HG03378 (cell line): ENCODE measurements around the gene RNASEH2A.
"Not testable (repeated sequence)": the region's sequence is repeated elsewhere in the genome, so short reads cannot be mapped to it uniquely, and the experiment has no call there.

Source experiments
- ATAC-seq: cut with Tn5 transposase; IDR thresholded peaks from one replicate; pipeline ENCODE4 v1.9.1; 2021; ENCODE audit warnings: mild to moderate bottlenecking, moderate library complexity; ENCODE audit not compliant: unreplicated experiment

RNASEH2A gene

DNA sequence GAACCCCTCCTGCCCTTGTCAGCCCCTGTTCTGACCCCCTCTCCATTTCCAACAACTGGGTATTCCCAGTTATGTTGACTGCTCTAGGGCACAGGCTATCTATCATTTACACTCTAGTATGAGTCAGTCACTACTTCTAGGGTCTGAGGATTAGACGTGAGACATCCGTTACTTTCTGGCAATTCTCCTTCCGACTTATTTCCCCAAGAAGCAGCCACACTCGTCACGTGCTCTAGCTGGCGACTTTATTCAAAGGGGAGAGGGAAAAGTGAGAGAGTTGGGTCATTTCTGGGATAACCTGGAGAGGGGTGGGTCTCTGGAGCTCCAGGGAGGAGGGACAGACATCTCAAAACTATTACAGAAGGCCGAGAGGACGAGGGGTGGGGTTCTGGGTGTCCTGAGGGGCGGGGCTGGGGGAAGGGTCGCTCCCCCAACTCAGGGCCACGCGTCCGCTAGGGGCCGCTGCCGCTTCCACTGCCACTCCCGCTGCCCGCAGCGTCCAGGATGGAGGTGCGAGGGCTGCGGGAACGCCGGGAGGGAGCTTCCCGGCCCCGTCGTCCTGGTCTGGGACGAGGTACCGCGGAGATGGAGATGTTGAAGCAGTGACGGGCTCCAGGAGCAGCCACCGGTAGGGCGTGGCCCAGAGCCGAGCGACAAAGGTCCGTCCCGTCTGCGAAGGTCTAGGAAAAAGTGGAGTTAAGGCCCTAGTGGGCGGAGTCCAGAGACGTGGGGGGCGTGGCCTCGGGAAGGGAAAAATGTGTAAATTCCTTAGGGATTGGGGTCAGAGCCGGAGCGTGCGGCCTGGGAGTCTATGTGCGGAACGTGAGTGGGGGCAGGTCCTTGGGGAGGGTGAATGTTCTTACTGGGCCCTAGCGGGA, 19.1 kb downstream of the RNASEH2A start:
- ATAC-seq = no peak

GRCh38 chr19:12828494-12828893, 22.1 kb downstream of the RNASEH2A start:
- ATAC-seq = no peak

DNA sequence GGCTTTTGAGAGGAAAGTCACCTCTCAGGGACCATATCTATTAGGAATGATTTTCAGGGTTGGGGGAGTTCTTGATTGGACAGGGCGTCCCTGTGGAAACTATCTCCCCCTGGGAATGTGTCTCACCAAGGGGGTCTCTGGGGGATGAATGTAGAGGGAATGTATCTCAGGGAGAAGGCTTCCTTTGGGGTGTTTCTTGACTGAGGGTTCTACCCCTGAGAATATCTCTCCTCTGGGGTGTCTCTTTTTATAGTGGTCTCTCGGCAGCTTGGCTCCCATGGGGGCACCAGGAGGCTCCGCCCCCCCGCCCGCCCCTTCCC, 27.0 kb downstream of the RNASEH2A start:
- no peak for ATAC-seq

- ATAC-seq = no peak
Observed at GRCh38 chr19:12833738-12834565, 27.6 kb downstream of the RNASEH2A start.

GRCh38 chr19:12834566-12834943, 28.2 kb downstream of the RNASEH2A start, which contains the start of gene RTBDN:
Gene RTBDN (minus strand): TSS chr19:12834579. CDS start chr19:12829979, 4,600 bp downstream.
- ATAC-seq = no peak

GRCh38 chr19:12834976-12835757, 28.8 kb downstream of the RNASEH2A start:
- ATAC-seq = no peak

DNA sequence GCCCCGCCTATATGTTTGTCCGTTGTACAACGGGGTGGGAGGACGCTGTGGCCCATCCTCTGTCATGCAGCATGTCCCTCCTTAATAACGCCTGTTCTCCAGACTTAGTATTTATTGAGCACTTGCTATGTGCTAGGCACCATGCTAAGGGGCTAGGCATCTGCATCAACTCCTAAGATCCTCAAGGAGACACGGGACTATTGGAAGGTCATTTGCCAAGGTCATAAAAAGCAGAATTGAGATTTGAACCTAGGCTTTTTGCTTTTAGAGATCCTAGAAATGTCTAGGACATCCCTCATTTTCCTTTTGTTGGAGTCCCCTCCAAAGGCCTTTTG, 30.1 kb downstream of the RNASEH2A start:
- no peak for ATAC-seq

DNA sequence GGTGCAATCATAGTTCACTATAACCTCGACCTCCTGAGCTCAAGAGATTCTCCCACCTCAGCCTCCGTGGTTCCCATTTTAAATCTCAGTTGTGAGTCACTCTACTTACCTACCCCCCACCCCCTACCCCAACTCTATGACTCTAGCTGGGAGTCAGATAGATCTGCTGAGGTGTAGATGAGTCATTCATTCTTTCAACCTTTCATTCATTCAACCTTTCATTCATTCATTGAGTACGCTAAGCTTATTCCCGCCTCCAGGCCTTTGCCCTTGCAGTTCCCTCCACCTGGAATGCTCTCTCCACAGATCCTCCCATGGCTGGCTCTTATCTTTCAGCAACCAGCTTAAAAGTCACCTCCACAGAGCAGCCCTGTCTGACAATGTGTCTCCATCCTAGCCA, 30.8 kb downstream of the RNASEH2A start:
- no peak for ATAC-seq

GRCh38 chr19:12838182-12838885, 31.9 kb downstream of the RNASEH2A start, which contains the start of gene MAST1:
Gene MAST1 (plus strand): TSS chr19:12838515. CDS start chr19:12838573, 58 bp downstream.
- ATAC-seq = no peak

DNA sequence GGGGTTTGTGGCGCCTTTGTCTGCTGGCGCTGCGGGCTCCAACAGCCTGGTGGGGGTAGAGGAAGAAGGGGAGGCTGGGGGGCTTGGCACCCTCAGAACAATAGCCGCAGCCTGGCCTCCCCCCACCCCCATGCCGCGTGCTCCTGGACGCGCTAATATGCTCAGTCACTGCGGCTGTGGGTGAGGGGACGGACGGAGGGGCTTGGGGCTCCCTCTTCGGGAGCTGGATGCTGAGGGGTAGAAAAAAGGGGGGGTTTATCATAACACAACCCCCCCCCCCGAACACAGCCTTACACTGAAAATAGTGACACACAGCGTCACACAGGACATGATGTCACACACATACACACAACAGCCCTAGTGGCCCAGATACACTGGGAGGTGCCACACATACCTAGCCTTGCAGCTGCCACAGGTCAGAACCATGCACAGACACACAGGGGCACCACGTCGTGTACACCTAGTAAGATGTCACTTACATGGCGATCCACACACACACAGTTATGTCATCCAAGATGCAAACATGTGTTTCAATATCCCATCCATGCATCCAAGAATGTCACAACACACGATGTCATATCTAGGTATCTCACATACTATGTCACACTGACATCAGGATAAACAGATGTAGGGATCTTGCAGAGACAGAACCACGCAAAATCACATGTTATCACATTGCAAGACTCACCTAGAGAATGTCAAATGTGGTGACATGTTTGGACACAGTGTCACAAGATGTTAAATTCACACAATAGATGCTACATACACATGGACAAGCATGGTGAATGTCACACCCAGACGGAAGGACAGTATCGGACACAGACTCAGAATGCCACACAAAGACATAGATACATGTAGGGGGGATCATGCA, 32.7 kb downstream of the RNASEH2A start:
- no peak for ATAC-seq

DNA sequence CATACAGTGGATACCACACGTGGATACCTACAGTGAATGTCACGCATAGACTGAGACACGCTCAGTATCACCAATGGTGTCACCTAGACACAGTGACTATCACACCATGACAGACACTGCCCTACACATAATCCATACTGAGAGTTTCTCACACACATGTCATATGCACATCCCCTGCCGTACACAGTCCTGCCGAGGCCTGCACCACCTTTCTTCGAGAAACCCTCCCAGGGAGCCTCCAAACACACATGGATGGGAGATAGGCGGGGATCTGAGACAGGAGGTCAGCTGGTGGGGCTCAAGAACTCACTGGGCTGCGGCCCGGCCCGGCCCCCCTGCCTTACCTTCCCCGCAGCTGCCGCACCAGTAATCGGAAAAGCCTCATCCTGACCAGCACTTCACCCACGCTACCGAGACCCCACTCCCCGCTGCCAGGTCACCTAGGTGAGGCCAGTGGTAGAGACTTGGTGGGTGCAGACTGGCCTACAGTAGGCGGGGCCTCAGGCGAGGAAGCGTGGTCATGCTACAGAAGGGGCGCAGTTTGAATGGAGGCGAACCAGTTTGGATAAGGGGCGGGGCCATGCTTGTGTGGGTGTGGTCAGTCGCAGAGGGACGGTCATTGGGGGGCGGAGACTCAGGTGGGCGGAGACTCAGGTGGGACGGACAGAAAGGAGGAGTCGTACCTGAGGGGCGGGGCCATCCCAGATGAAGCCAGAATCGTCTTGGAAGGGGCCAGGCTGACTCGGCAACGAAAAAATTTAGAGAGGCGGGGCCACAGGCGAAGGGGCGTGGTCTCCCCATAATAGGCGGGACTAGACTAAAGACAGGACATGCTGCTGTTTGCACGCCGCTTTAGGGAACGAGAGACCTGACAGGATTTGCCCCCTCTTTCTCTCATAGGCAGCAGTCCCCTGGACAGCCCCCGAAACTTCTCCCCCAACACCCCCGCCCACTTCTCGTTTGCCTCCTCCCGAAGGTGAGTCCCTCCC, 34.0 kb downstream of the RNASEH2A start:
- no peak for ATAC-seq

DNA sequence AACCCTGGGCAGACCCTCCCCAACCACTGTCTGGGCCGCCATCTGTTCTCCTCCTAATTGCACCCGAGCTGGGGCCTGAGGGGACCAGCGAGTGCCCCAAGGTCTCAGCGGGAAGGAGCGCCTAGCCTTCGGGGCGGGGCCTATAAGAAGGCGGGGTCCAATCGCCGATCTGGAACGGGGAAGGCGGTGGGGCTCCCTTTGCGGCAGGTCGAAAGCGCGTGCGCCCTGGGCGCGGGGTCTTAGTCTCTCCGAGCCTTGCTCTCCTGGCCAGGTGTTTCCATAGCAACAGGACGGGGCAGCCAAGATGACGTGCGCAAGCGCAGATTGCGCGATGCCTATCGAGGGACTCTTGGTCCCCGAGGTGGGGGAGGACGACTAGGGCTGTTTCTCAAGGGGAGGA, 34.7 kb downstream of the RNASEH2A start:
- no peak for ATAC-seq

DNA sequence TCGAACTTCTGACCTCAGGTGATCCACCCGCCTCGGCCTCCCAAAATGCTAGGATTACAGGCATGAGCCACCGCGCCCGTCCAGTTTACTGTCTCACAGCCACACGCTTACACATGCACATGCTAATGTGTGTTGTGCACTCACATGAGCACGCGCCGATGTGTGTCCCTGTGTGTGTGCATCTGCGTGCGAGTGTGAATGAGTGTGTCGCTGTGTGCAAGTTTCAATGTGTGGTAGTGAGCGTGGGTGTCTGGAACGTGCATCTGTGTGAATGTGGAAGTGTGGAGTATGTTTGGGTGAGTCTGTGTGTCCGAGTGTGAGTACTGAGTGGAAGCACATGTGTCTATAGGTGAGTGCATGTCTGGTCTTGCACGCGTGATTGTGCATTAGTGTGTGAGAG, 36.1 kb downstream of the RNASEH2A start:
- no peak for ATAC-seq

GRCh38 chr19:12843328-12843727, 36.9 kb downstream of the RNASEH2A start:
- ATAC-seq = no peak

DNA sequence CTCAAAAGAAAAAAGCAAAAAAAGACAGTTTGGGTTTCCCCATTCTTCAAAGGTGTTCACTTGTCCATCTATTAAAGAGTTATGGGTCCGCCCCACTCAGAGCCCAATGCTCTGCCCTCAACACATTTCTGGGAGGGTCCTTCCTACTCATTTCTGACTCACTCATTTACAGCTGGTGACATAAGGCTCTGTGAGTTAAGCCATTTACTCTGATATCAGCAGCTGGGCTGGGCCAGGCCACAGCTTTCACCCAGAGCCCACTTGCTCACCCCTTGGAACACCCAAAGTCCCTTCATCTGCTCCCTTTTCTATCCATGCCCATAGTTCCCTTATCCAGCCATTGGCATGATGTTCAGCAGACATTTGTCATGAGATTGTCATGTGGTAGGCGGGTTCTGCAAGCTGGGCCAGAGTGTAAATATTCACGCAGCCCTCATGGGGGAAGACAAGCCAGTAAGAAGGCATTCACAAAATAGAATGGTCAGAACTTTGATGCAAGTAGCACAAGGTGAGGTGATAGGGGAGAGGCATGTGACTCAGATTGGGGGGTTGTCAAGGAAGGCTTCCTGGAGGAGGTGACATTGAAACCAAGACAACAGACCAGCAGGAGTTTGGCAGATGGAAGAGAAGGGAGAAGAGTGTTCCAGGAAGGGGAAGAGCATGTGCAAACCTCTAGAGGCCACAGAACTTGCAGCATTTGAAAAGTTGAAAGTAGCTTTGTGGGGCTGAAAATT, 37.8 kb downstream of the RNASEH2A start:
- no peak for ATAC-seq

GRCh38 chr19:12846613-12847012, 40.2 kb downstream of the RNASEH2A start:
- not testable (repeated sequence) for ATAC-seq

GRCh38 chr19:12847159-12848139, 41.1 kb downstream of the RNASEH2A start:
- ATAC-seq = no peak
